GM10248 (cell line): ENCODE results near the gene BTLA.
"Not testable (repeated sequence)": the region's sequence is repeated elsewhere in the genome, so short reads cannot be mapped to it uniquely, and the experiment has no call there.

Experiments
- CTCF ChIA-PET: fragments of 300-600 bp; sonication (Branson Sonifier 250); formaldehyde crosslinking; extraction: SDS; loops from one replicate; lab custom pipeline; 2021; ENCODE audit warnings: antibody characterized with exemption; lab: Yijun Ruan, JAX
- POLR2A ChIA-PET: fragments of 350-650 bp; sonication (Branson Sonifier 250); formaldehyde crosslinking; extraction: SDS; loops from one replicate; lab custom pipeline; 2020; ENCODE audit warnings: antibody characterized with exemption; lab: Yijun Ruan, JAX
- DNase-seq: peaks from one replicate; pipeline ENCODE4 v3.0.0; 2012; ENCODE audit errors: extremely low spot score
- TF ChIP-seq, protein P1 (sequence below): IDR thresholded peaks from 2 replicates; pipeline ENCODE4 v1.5.1; 2012; ENCODE audit warnings: mild to moderate bottlenecking, low read depth; ENCODE audit errors: extremely low read depth, missing control alignments, control extremely low read depth

Gene BTLA

DNA sequence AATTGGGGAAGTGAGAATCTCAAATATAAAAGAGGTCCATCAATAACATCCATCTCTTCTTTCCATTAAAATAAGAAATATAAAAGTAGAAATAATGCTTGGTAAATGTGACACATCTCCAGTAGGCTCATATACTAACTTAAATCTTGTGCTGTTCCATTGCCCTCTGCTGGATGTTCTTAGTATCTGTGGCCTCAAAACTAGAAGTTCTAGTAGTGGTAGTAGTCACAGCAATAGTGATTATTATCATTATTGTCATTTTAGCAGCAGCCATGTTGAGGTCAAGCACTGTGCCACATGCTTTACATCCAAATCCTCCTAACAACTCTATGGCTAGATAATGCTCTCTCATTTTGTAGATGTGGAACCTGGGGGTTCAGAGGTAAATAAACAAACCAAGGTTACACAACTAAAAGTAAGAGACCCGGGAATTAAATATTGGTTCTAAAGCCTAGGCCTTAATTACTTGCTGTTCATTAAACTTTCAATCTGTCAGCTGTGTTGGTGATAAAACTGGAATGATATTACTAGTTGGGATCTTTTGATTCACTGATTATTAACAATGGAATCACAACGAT, 20.2 kb upstream of the BTLA start:
- ChIA-PET POLR2A (no interaction called here), CTCF (interaction anchor here (0.7 to 2.5 kb wide), 26 partner anchors 12 to 410 kb away, joined by 3 to 22 read pairs (median 5); partner anchors contain the start of genes BTLA, CD200 and SLC9C1)
- TF ChIP-seq, protein P1, sequence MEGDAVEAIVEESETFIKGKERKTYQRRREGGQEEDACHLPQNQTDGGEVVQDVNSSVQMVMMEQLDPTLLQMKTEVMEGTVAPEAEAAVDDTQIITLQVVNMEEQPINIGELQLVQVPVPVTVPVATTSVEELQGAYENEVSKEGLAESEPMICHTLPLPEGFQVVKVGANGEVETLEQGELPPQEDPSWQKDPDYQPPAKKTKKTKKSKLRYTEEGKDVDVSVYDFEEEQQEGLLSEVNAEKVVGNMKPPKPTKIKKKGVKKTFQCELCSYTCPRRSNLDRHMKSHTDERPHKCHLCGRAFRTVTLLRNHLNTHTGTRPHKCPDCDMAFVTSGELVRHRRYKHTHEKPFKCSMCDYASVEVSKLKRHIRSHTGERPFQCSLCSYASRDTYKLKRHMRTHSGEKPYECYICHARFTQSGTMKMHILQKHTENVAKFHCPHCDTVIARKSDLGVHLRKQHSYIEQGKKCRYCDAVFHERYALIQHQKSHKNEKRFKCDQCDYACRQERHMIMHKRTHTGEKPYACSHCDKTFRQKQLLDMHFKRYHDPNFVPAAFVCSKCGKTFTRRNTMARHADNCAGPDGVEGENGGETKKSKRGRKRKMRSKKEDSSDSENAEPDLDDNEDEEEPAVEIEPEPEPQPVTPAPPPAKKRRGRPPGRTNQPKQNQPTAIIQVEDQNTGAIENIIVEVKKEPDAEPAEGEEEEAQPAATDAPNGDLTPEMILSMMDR, result peak; percentile 62
- DNase-seq, result peak; percentile 59

GRCh38 chr3:112518970-112519369, 19.7 kb upstream of the BTLA start:
- DNase-seq, POLR2A ChIA-PET: not testable (repeated sequence)
- CTCF ChIA-PET, result interaction anchor here (0.7 to 1.7 kb wide), 11 partner anchors 38 to 408 kb away, joined by 3 to 12 read pairs (median 3); partner anchors contain the start of gene SLC9C1

GRCh38 chr3:112514527-112515128, 15.4 kb upstream of the BTLA start:
- ChIA-PET POLR2A (interaction anchor here (0.5 to 1.0 kb wide), 2 partner anchors 31 to 183 kb away, joined by 3 to 4 read pairs; no protein-coding TSS in a partner anchor), CTCF (interaction anchor here (1.0 to 4.1 kb wide), 8 partner anchors 10 to 403 kb away, joined by 3 to 16 read pairs (median 5); partner anchors contain the start of genes BTLA and SLC9C1)
- TF ChIP-seq, protein P1, result no peak
- DNase-seq, result peak; percentile 56

- TF ChIP-seq, protein P1, result no peak
- POLR2A ChIA-PET, result no interaction called here
- CTCF ChIA-PET, result interaction anchor here (1.1 to 3.0 kb wide), 7 partner anchors 8 to 401 kb away, joined by 3 to 16 read pairs (median 3); partner anchors contain the start of gene SLC9C1
- DNase-seq, result no peak
Observed at GRCh38 chr3:112512320-112512719, 13.0 kb upstream of the BTLA start.

DNA sequence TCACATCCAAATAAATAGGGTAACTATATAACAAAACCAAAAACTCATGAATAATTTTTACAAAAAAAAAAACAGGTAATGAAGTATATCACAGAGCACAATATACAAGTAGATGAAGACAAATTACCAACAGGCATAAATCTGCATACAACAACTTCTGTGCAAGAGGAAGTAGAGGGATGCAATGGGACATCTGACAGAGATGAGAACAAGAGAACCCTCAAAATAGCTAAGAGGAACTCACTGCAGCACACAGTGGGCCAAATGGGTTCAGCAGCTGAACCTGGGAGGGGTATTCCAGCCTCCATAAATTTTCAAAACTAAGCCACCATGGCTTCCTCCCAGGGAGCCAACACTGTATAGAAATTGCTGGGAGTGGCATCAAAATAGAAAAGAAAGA, 9.6 kb upstream of the BTLA start:
- TF ChIP-seq, protein P1, result no peak
- CTCF ChIA-PET, result interaction anchor here (1.0 to 1.7 kb wide), 3 partner anchors 10 to 397 kb away, joined by 4 to 6 read pairs (median 5); partner anchors contain the start of gene BTLA
- POLR2A ChIA-PET, result no interaction called here
- no peak for DNase-seq

GRCh38 chr3:112508261-112508660, 9.0 kb upstream of the BTLA start:
- no peak for DNase-seq
- ChIA-PET CTCF (interaction anchor here (0.7 to 1.8 kb wide), 6 partner anchors 11 to 396 kb away, joined by 3 to 8 read pairs (median 4); no protein-coding TSS in a partner anchor), POLR2A (no interaction called here)
- TF ChIP-seq, protein P1, result no peak
